ENCODE results near the gene STIM1.
"Not testable (repeated sequence)": the region's sequence is repeated elsewhere in the genome, so short reads cannot be mapped to it uniquely, and the experiment has no call there.

Gene STIM1

GRCh38 chr11:3885855-3886254 lies 30.4 kb downstream of the STIM1 start:
- DNase-seq, result no peak

- DNase-seq, result no peak
Measured at GRCh38 chr11:3886985-3887384, 31.5 kb downstream of the STIM1 start.

GRCh38 chr11:3888876-3889275 lies 33.4 kb downstream of the STIM1 start:
- DNase-seq, result no peak

GRCh38 chr11:3890014-3890413 lies 34.5 kb downstream of the STIM1 start:
- DNase-seq, result no peak

GRCh38 chr11:3890806-3891205 lies 35.3 kb downstream of the STIM1 start:
- DNase-seq, result no peak

- no peak for DNase-seq
Measured at GRCh38 chr11:3891751-3892150, 36.3 kb downstream of the STIM1 start.

GRCh38 chr11:3892156-3892555 lies 36.7 kb downstream of the STIM1 start:
- no peak for DNase-seq

- DNase-seq, result no peak
Measured at GRCh38 chr11:3893311-3893710, 37.8 kb downstream of the STIM1 start.

- DNase-seq, result no peak
Measured at GRCh38 chr11:3894128-3894731, 38.8 kb downstream of the STIM1 start.

- DNase-seq, result no peak
Measured at GRCh38 chr11:3896644-3897043, 41.2 kb downstream of the STIM1 start.

GRCh38 chr11:3900230-3900629 lies 44.8 kb downstream of the STIM1 start:
- DNase-seq, result not testable (repeated sequence)

- no peak for DNase-seq
Measured at GRCh38 chr11:3901249-3902025, 46.0 kb downstream of the STIM1 start.

GRCh38 chr11:3902441-3902840 lies 47.0 kb downstream of the STIM1 start:
- no peak for DNase-seq

- DNase-seq, result no peak
Measured at GRCh38 chr11:3903207-3903896, 47.9 kb downstream of the STIM1 start.

GRCh38 chr11:3904228-3904627 lies 48.8 kb downstream of the STIM1 start:
- no peak for DNase-seq

- peak; percentile 14 to 74 (median 36) for DNase-seq
Measured at GRCh38 chr11:3905080-3905953, 49.9 kb downstream of the STIM1 start.

- DNase-seq, result no peak
Measured at GRCh38 chr11:3906166-3906565, 50.7 kb downstream of the STIM1 start.

- DNase-seq, result peak in 1 of 5 donors; percentile 38
Measured at GRCh38 chr11:3907590-3907989, 52.1 kb downstream of the STIM1 start.

GRCh38 chr11:3909901-3910300 lies 54.4 kb downstream of the STIM1 start:
- DNase-seq, result no peak

GRCh38 chr11:3911908-3912505 lies 56.5 kb downstream of the STIM1 start:
- no peak for DNase-seq

- DNase-seq, result no peak
Measured at GRCh38 chr11:3913921-3914320, 58.5 kb downstream of the STIM1 start.

- DNase-seq, result peak in 1 of 5 donors; percentile 44
Measured at GRCh38 chr11:3914805-3915204, 59.3 kb downstream of the STIM1 start.

Data from T-helper 1 cell (primary cell).